H1 (cell line): Measurements from ENCODE around the gene ZNF679. TPM values are rescaled to one million over a fixed set of nuclear protein-coding genes. Genes with fewer than 3 reads are reported as not detected.

Source experiments
- CTCF ChIA-PET: fragments of 300-600 bp; sonication (Branson Sonifier 250); formaldehyde crosslinking; loops from one replicate; lab custom pipeline; 2021; ENCODE audit not compliant: partially characterized antibody; lab: Charles Lee
- POLR2A ChIA-PET: fragments of 300-600 bp; sonication (Branson Sonifier 250); formaldehyde crosslinking; loops from one replicate; lab custom pipeline; 2021; ENCODE audit warnings: inconsistent platforms; ENCODE audit not compliant: partially characterized antibody; lab: Charles Lee
- DNase-seq, 2 experiments: peaks; one replicate each; pipeline versions ENCODE4 v3.0.0 to v3.0.0-alpha.2; 2010 to 2022; ENCODE audit warnings: low spot score in 2 of 2, low read depth in 1 of 2, mixed read lengths in 1 of 2
- FAIRE-seq: peaks from 2 replicates; lab custom pipeline; 2011; peaks lifted over from hg19 to GRCh38; lab: Jason Lieb, UNC
- H2AFZ ChIP-seq: 2 replicates; pipeline ENCODE4 v1.8.1; 2012; ENCODE audit warnings: low read length, inconsistent platforms
- H2AK5ac ChIP-seq: 2 replicates; pipeline ENCODE4 v1.6.1; 2013; ENCODE audit warnings: low read depth, low read length
- H2BK120ac ChIP-seq: replicated peaks from 2 replicates; pipeline ENCODE3; 2013; ENCODE audit warnings: low read depth, low read length, inconsistent platforms
- H2BK12ac ChIP-seq: 2 replicates; pipeline ENCODE4 v1.6.1; 2013; ENCODE audit warnings: low read depth, low read length
- H2BK15ac ChIP-seq: 2 replicates; pipeline ENCODE4 v1.6.1; 2013; ENCODE audit warnings: low read length
- H2BK20ac ChIP-seq: 2 replicates; pipeline ENCODE4 v1.6.1; 2013; ENCODE audit warnings: low read length
- H2BK5ac ChIP-seq: 2 replicates; pipeline ENCODE4 v1.6.1; 2013; ENCODE audit warnings: low read depth, low read length
- H3K14ac ChIP-seq: 2 replicates; pipeline ENCODE4 v1.6.1; 2013; ENCODE audit warnings: inconsistent platforms; ENCODE audit not compliant: insufficient read length
- H3K18ac ChIP-seq: 2 replicates; pipeline ENCODE4 v1.6.1; 2013; ENCODE audit warnings: low read length; ENCODE audit errors: extremely low read depth
- H3K23ac ChIP-seq: 2 replicates; pipeline ENCODE4 v1.6.1; 2013; ENCODE audit warnings: inconsistent platforms; ENCODE audit not compliant: insufficient read length
- H3K23me2 ChIP-seq: 2 replicates; pipeline ENCODE4 v1.6.1; 2013; ENCODE audit warnings: low read depth, low read length
- H3K27ac ChIP-seq: 2 replicates; pipeline ENCODE4 v1.6.1; 2011; ENCODE audit warnings: low read depth, low read length, inconsistent platforms
- H3K27me3 ChIP-seq, 4 experiments: replicated peaks in 1 of 4; 1 replicate in 1 of 4; 2 replicates in 3 of 4; pipeline versions ENCODE4 v1.6.1 to v1.8.1; 2011 to 2013; ENCODE audit warnings: low read length in 3 of 4, mild to moderate bottlenecking in 3 of 4, inconsistent platforms in 2 of 4, mixed read lengths in 2 of 4, moderate library complexity in 1 of 4; ENCODE audit not compliant: control insufficient read depth in 3 of 4, insufficient read depth in 3 of 4; ENCODE audit errors: extremely low read depth in 1 of 4
- H3K36me3 ChIP-seq, 4 experiments: 2 replicates each; pipeline versions ENCODE4 v1.6.1 to v1.8.1; 2011 to 2013; ENCODE audit warnings: mild to moderate bottlenecking in 4 of 4, low read length in 3 of 4, moderate library complexity in 2 of 4, control low read depth in 1 of 4, inconsistent platforms in 1 of 4; ENCODE audit not compliant: insufficient read depth in 4 of 4, control insufficient read depth in 2 of 4
- H3K4ac ChIP-seq: replicated peaks from 2 replicates; pipeline ENCODE3; 2013; ENCODE audit warnings: low read length, low read depth, mixed read lengths, inconsistent platforms; ENCODE audit not compliant: insufficient read length
- H3K4me1 ChIP-seq, 4 experiments: replicated peaks in 1 of 4; 1 replicate in 1 of 4; 2 replicates in 3 of 4; pipeline versions ENCODE4 v1.6.1 to v1.8.1; 2011 to 2013; ENCODE audit warnings: low read length in 3 of 4, inconsistent platforms in 2 of 4, mixed read lengths in 1 of 4; ENCODE audit not compliant: insufficient read depth in 4 of 4, control insufficient read depth in 3 of 4
- H3K4me2 ChIP-seq, 2 experiments: 2 replicates each; pipeline versions ENCODE4 v1.6.1 to v1.8.1; 2011 to 2013; ENCODE audit warnings: low read depth in 2 of 2, low read length in 2 of 2, control low read depth in 1 of 2, inconsistent platforms in 1 of 2, mild to moderate bottlenecking in 1 of 2; ENCODE audit not compliant: insufficient read depth in 1 of 2
- H3K4me3 ChIP-seq, 4 experiments: fragments of 200-600, 300-600 bp in 1 of 4; sonication (generic), shearing (Covaris generic), sonication (Bioruptor Twin) in 1 of 4; 2 replicates each; pipeline versions ENCODE4 v1.5.1 to v1.8.1; 2011 to 2016; ENCODE audit warnings: low read length in 4 of 4, low read depth in 3 of 4, control low read depth in 2 of 4, inconsistent platforms in 2 of 4, mild to moderate bottlenecking in 2 of 4, mixed read lengths in 1 of 4, moderate library complexity in 1 of 4; ENCODE audit not compliant: insufficient read depth in 2 of 4; ENCODE audit errors: extremely low read depth in 1 of 4
- H3K56ac ChIP-seq: replicated peaks from 2 replicates; pipeline ENCODE3; 2013; ENCODE audit warnings: low read depth, mild to moderate bottlenecking, mixed read lengths, low read length, inconsistent platforms; ENCODE audit not compliant: insufficient read length
- H3K79me1 ChIP-seq: 2 replicates; pipeline ENCODE4 v1.6.1; 2013; ENCODE audit warnings: low read depth, low read length, control low read depth
- H3K79me2 ChIP-seq, 2 experiments: 2 replicates each; pipeline versions ENCODE4 v1.6.1 to v1.8.1; 2012 to 2013; ENCODE audit warnings: low read length in 2 of 2, mild to moderate bottlenecking in 2 of 2, inconsistent platforms in 1 of 2; ENCODE audit not compliant: insufficient read depth in 2 of 2, control insufficient read depth in 1 of 2
- H3K9ac ChIP-seq, 4 experiments: replicated peaks in 1 of 4; 1 replicate in 1 of 4; 2 replicates in 3 of 4; pipeline versions ENCODE4 v1.6.1 to v1.8.1; 2011 to 2013; ENCODE audit warnings: low read depth in 3 of 4, low read length in 3 of 4, control low read depth in 2 of 4, mild to moderate bottlenecking in 2 of 4, moderate library complexity in 2 of 4, inconsistent platforms in 1 of 4; ENCODE audit errors: extremely low read depth in 1 of 4
- H3K9me3 ChIP-seq, 2 experiments: 2 replicates each; pipeline versions ENCODE4 v1.6.1 to v1.8.1; 2012 to 2013; ENCODE audit warnings: mild to moderate bottlenecking in 2 of 2, moderate library complexity in 2 of 2, control low read depth in 1 of 2, inconsistent platforms in 1 of 2, low read depth in 1 of 2, low read length in 1 of 2, mixed read lengths in 1 of 2; ENCODE audit not compliant: insufficient read depth in 2 of 2
- H4K20me1 ChIP-seq, 2 experiments: replicated peaks in 1 of 2; 2 replicates each; pipeline versions ENCODE3 to v1.8.1; 2011 to 2013; ENCODE audit warnings: inconsistent platforms in 2 of 2, low read length in 2 of 2, mild to moderate bottlenecking in 1 of 2; ENCODE audit not compliant: insufficient read depth in 2 of 2, control insufficient read depth in 1 of 2
- H4K5ac ChIP-seq: 2 replicates; pipeline ENCODE4 v1.6.1; 2013; ENCODE audit warnings: low read length, low read depth, mixed read lengths, inconsistent platforms; ENCODE audit not compliant: insufficient read length
- H4K8ac ChIP-seq: 2 replicates; pipeline ENCODE4 v1.8.0; 2013; ENCODE audit warnings: mild to moderate bottlenecking, moderate library complexity, low read length, inconsistent platforms; ENCODE audit not compliant: insufficient read depth; ENCODE audit errors: extremely low read depth
- H4K91ac ChIP-seq: replicated peaks from 2 replicates; pipeline ENCODE3; 2013; ENCODE audit warnings: low read length, mixed read lengths, inconsistent platforms; ENCODE audit not compliant: insufficient read length
- CTCF ChIP-seq, 3 experiments: IDR thresholded peaks; 1 replicate in 2 of 3; 2 replicates in 1 of 3; pipeline versions ENCODE4 v1.5.1 to v1.6.1; 2011; ENCODE audit warnings: low read length in 3 of 3, mild to moderate bottlenecking in 3 of 3, inconsistent platforms in 2 of 3, low read depth in 1 of 3, moderate library complexity in 1 of 3; ENCODE audit not compliant: insufficient read depth in 1 of 3; ENCODE audit errors: control extremely low read depth in 1 of 3
- FOSL1 ChIP-seq: IDR thresholded peaks from 2 replicates; pipeline ENCODE4 v1.6.1; 2011; ENCODE audit warnings: mild to moderate bottlenecking, low read depth, low read length, moderate library complexity; ENCODE audit not compliant: insufficient read depth
- HDAC2 ChIP-seq, 2 experiments: fragments of 300-600 bp in 1 of 2; sonication (generic) in 1 of 2; IDR thresholded peaks; 2 replicates each; pipeline ENCODE4 v1.6.1; 2011 to 2012; ENCODE audit warnings: low read depth in 2 of 2, low read length in 2 of 2, mild to moderate bottlenecking in 2 of 2, moderate library complexity in 2 of 2, borderline replicate concordance in 1 of 2, inconsistent platforms in 1 of 2
- KDM1A ChIP-seq: fragments of 200-600, 300-600 bp; sonication (generic); IDR thresholded peaks from 2 replicates; pipeline ENCODE4 v1.7.1; 2016; ENCODE audit warnings: mild to moderate bottlenecking, low read length, borderline replicate concordance
- RAD21 ChIP-seq, 2 experiments: IDR thresholded peaks in 1 of 2; conservative IDR thresholded peaks in 1 of 2; 2 replicates each; pipeline ENCODE4 v1.6.1; 2011; ENCODE audit warnings: low read depth in 2 of 2, low read length in 2 of 2, improper control_type of control experiment in 1 of 2, inconsistent platforms in 1 of 2, mild to moderate bottlenecking in 1 of 2, moderate library complexity in 1 of 2
- RBBP5 ChIP-seq: IDR thresholded peaks from 2 replicates; pipeline ENCODE4 v1.7.1; 2012; ENCODE audit warnings: low read depth, mild to moderate bottlenecking, inconsistent platforms, low read length, moderate library complexity, borderline replicate concordance
- SIN3A ChIP-seq, 2 experiments: IDR thresholded peaks in 1 of 2; conservative IDR thresholded peaks in 1 of 2; 2 replicates each; pipeline ENCODE4 v1.6.1; 2011 to 2012; ENCODE audit warnings: low read length in 2 of 2, improper control_type of control experiment in 1 of 2, low read depth in 1 of 2, mild to moderate bottlenecking in 1 of 2
- TBP ChIP-seq: IDR thresholded peaks from 2 replicates; pipeline ENCODE4 v1.6.1; 2011; ENCODE audit warnings: low read depth, low read length, improper control_type of control experiment
- TEAD4 ChIP-seq: IDR thresholded peaks from 2 replicates; pipeline ENCODE4 v1.6.1; 2012; ENCODE audit warnings: low read depth, low read length, inconsistent platforms, mixed read lengths
- WGBS, 2 experiments: shearing (Covaris generic) in 1 of 2; methylation state at CpG; one replicate each; pipeline versions ENCODE4 v1.1.6 to v1.1.7; 2013 to 2015; ENCODE audit warnings: low lambda C conversion rate in 2 of 2, mixed read lengths in 2 of 2, inconsistent platforms in 1 of 2, low coverage in 1 of 2, missing lambda C conversion rate in 1 of 2; ENCODE audit not compliant: insufficient replicate concordance in 2 of 2, insufficient coverage in 1 of 2, insufficient read length in 1 of 2; ENCODE audit errors: extremely low coverage in 1 of 2, missing lambda C conversion rate in 1 of 2; 5-methylcytosine and 5-hydroxymethylcytosine counted together
- polyA plus RNA-seq, 7 experiments: library from polyadenylated mRNA; depleted of rRNA in 3 of 7; stranded (reverse) in 5 of 7; unstranded in 2 of 7; fragments of >200 nt in 5 of 7; fragments of 200-250 nt in 2 of 7; gene quantifications; 1 replicate in 5 of 7; 2 replicates in 1 of 7; 4 replicates in 1 of 7; pipeline versions ENCODE4 v1.2.1 to v1.2.3, GENCODE V29; 2011 to 2013; ENCODE audit warnings: missing spikeins in 2 of 7, mixed read lengths in 2 of 7
- total RNA-seq: library from RNA; stranded (reverse); fragmentation: NEBNext Ultra II Directional; extraction: Animal tissue kit (Norgen Biotek cat#: 25700); gene quantifications from 2 replicates; pipeline ENCODE4 v1.2.1, GENCODE V29; 2021

ZNF679 gene
- total and polyA plus RNA-seq, 2 of the 8 experiments (the other 6 are each of a cell fraction or from before 2014, with no cell fraction given), result not detected

DNA sequence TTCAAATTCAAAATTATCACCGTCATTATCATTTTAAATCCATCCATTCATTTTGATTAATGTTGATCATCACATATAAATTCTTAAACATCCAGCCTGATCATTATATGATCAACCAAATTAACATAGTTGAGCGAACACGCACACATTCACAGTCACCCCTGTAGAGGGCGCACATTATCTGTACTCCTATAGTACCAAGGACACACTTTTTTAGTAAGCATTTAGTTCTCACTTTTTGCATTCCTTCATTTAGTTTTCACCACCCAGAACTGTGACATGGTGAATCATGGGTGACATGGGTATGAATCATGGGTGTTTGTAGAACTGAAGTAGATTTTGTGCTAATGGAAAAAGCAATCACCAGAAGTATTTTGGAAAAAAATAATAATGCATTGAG lies 47.3 kb upstream of the ZNF679 start:
- no peak overlapping the region for H3K4ac ChIP-seq
- H3K27me3 ChIP-seq, result no peaks in the 10 kb centered on the region
- no peak overlapping the region for H4K91ac ChIP-seq
- H3K79me1 ChIP-seq, result no peaks in the 10 kb centered on the region
- no peak overlapping the region for H3K23ac ChIP-seq
- H4K8ac ChIP-seq, result no peak overlapping the region
- no peak for DNase-seq
- H3K27ac ChIP-seq, result no peak overlapping the region
- H2BK5ac ChIP-seq, result no peak overlapping the region
- peaks cover 0 to 7% (median 0%) of the 10 kb centered on the region in 4 experiments; a peak in 1 of 8 replicates for H3K36me3 ChIP-seq
- H2BK12ac ChIP-seq, result no peak overlapping the region
- WGBS, 2 experiments, result 78% methylated on average over 4 of the region's 4 CpGs; no CpG with 5 or more reads in 1 of the 2 experiments
- no peaks in the 10 kb centered on the region for H3K23me2 ChIP-seq
- H2BK20ac ChIP-seq, result no peak overlapping the region
- POLR2A ChIA-PET, result no interaction called here
- no peaks in the 10 kb centered on the region for H4K20me1 ChIP-seq
- no peak overlapping the region for H3K9ac ChIP-seq
- H3K4me2 ChIP-seq, result no peak overlapping the region
- no peaks in the 10 kb centered on the region for H3K79me2 ChIP-seq
- no peak overlapping the region for H2BK120ac ChIP-seq
- H3K9me3 ChIP-seq, result peaks cover 50 to 63% of the 10 kb centered on the region in 2 experiments
- no peak overlapping the region for H2BK15ac ChIP-seq
- H4K5ac ChIP-seq, result no peak overlapping the region
- no peak overlapping the region for H2AK5ac ChIP-seq
- no peak for FAIRE-seq
- H2AFZ ChIP-seq, result no peak overlapping the region
- TF ChIP-seq CTCF (IDR thresholded peaks at IDR 0.05; ENCODE audit: control extremely low read depth in 1 of 3, insufficient read depth in 1 of 3, low read depth in 1 of 3, low read length in 3 of 3) (peak in 1 of 3 experiments; percentile 32; a peak in 1 of 4 replicates), TEAD4 (no peak), RBBP5 (no peak), FOSL1 (no peak), KDM1A (no peak), HDAC2 (IDR thresholded peaks at IDR 0.05; ENCODE audit: borderline replicate concordance in 1 of 2, low read depth in 2 of 2, low read length in 2 of 2) (no peak), RAD21 (IDR thresholded peaks at IDR 0.05 in 1 of 2, conservative IDR thresholded peaks at IDR 0.05 in 1 of 2; ENCODE audit: low read depth in 2 of 2, low read length in 2 of 2) (peak in 1 of 2 experiments; percentile 24; a peak in 1 of 4 replicates), TBP (no peak), SIN3A (conservative IDR thresholded peaks at IDR 0.05 in 1 of 2, IDR thresholded peaks at IDR 0.05 in 1 of 2; ENCODE audit: low read depth in 1 of 2, low read length in 2 of 2) (no peak)
- no peak overlapping the region for H3K18ac ChIP-seq
- H3K4me3 ChIP-seq, result no peak overlapping the region
- H3K14ac ChIP-seq, result no peak overlapping the region
- CTCF ChIA-PET, result no interaction called here
- no peak overlapping the region for H3K56ac ChIP-seq
- no peaks in the 10 kb centered on the region for H3K4me1 ChIP-seq
